OCI-LY1 (cell line): ENCODE data around the gene TMEM181.
"Not testable (repeated sequence)": the region's sequence is repeated elsewhere in the genome, so short reads cannot be mapped to it uniquely, and the experiment has no call there.

Experiments
- H2AFZ ChIP-seq: fragments of 200-600 bp; sonication (generic), shearing (Covaris generic); 2 replicates; pipeline ENCODE4 v1.6.0; 2014; ENCODE audit warnings: antibody characterized with exemption, mild to moderate bottlenecking, low read length
- H3F3A ChIP-seq: fragments of 200-600 bp; sonication (generic), shearing (Covaris generic); 2 replicates; pipeline ENCODE4 v1.6.0; 2014; ENCODE audit warnings: mild to moderate bottlenecking, antibody characterized with exemption, low read length, moderate library complexity; ENCODE audit not compliant: insufficient read depth
- H3K27ac ChIP-seq: fragments of 200-600 bp; sonication (generic); 2 replicates; pipeline ENCODE4 v1.5.1; 2014; ENCODE audit warnings: low read length, mixed run types, mild to moderate bottlenecking, low read depth; ENCODE audit not compliant: poor library complexity, severe bottlenecking
- H3K27me3 ChIP-seq: fragments of 200-600 bp; sonication (generic); 2 replicates; pipeline ENCODE4 v1.6.0; 2014; ENCODE audit warnings: antibody characterized with exemption, mild to moderate bottlenecking, low read length, moderate library complexity; ENCODE audit not compliant: insufficient read depth
- H3K36me3 ChIP-seq: fragments of 200-600 bp; sonication (generic); 2 replicates; pipeline ENCODE4 v1.6.1; 2014; ENCODE audit warnings: mild to moderate bottlenecking, antibody characterized with exemption, low read length, moderate library complexity, mixed read lengths; ENCODE audit not compliant: insufficient read depth
- H3K4me1 ChIP-seq: fragments of 200-600 bp; sonication (generic); 2 replicates; pipeline ENCODE4 v1.5.1; 2014; ENCODE audit warnings: mild to moderate bottlenecking, low read length, moderate library complexity; ENCODE audit not compliant: insufficient read depth, severe bottlenecking
- H3K4me2 ChIP-seq: fragments of 200-600 bp; sonication (generic), shearing (Covaris generic); 2 replicates; pipeline ENCODE4 v1.6.1; 2014; ENCODE audit warnings: low read length
- H3K4me3 ChIP-seq: fragments of 200-600 bp; sonication (generic); 2 replicates; pipeline ENCODE4 v1.5.1; 2014; ENCODE audit warnings: low read length, low read depth, mild to moderate bottlenecking, mixed read lengths; ENCODE audit not compliant: poor library complexity, severe bottlenecking
- H3K79me2 ChIP-seq: fragments of 200-600 bp; shearing (Covaris generic); 2 replicates; pipeline ENCODE4 v1.6.1; 2016; ENCODE audit warnings: mixed run types, low read length, mixed read lengths; ENCODE audit not compliant: insufficient read depth
- H3K9ac ChIP-seq: fragments of 200-600 bp; sonication (generic), shearing (Covaris generic); 2 replicates; pipeline ENCODE4 v1.6.1; 2014; ENCODE audit warnings: mild to moderate bottlenecking, low read length, mixed read lengths
- H3K9me2 ChIP-seq: fragments of 200-600 bp; sonication (generic), shearing (Covaris generic); 2 replicates; pipeline ENCODE4 v1.6.1; 2014; ENCODE audit warnings: low read depth, mild to moderate bottlenecking, low read length, mixed read lengths
- H3K9me3 ChIP-seq: fragments of 200-600 bp; shearing (Covaris generic); 2 replicates; pipeline ENCODE4 v1.6.1; 2014; ENCODE audit warnings: low read length, mixed read lengths
- H4K20me1 ChIP-seq: fragments of 200-600 bp; sonication (generic), shearing (Covaris generic); 2 replicates; pipeline ENCODE4 v1.6.0; 2016; ENCODE audit warnings: mild to moderate bottlenecking, low read length; ENCODE audit not compliant: insufficient read depth
- EZH2 ChIP-seq: fragments of 200-600 bp; sonication (generic), shearing (Covaris generic); IDR thresholded peaks from 2 replicates; pipeline ENCODE4 v1.8.0; 2017; ENCODE audit warnings: borderline replicate concordance, mixed run types, mild to moderate bottlenecking, antibody characterized with exemption, low read length, moderate library complexity, mixed read lengths
- TF ChIP-seq, protein P1 (sequence below): fragments of 200-600 bp; sonication (generic), shearing (Covaris generic); IDR thresholded peaks from 2 replicates; pipeline ENCODE4 v1.5.1; 2017; ENCODE audit warnings: mild to moderate bottlenecking, antibody characterized with exemption, low read length, moderate library complexity, mixed read lengths

The TMEM181 gene

DNA sequence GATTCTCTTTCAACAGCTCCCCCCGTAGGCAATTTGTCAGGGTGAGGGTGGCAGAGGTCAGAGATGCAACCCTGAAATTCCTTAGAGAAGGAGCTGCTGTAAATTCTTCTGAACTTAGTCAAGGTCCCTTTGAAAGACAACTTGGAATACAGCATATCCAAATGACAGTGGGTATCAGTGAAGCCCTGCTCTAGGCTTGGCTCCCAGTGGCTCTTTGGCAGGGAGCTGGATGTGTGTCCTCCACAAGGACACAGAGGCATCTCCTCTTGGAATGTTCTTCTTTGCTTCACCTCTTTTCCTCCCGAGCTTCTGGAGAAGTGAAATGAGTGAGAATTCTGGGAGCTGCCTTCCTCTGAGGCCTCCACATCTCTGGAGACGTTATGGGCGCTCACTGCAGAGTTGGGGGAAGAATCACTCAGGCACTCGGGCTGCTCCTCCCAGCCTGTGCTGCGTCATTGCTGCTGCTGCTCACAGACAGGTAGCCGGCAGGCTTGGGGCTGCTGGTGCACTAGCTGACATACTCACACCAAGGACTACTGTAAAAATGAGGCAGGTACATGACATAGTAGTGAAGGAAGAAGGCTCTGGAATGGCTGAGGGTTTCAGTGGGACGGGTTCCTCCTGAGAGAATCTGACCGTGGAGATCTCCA lies 50.6 kb downstream of the TMEM181 start:
- H3K9ac ChIP-seq = no peak overlapping the region
- H3K4me2 ChIP-seq = no peak overlapping the region
- H3K9me2 ChIP-seq = no peaks in the 10 kb centered on the region
- no peak overlapping the region for H2AFZ ChIP-seq
- no peaks in the 10 kb centered on the region for H3K4me1 ChIP-seq
- H3K4me3 ChIP-seq = no peak overlapping the region
- no peaks in the 10 kb centered on the region for H3F3A ChIP-seq
- no peak overlapping the region for H3K27ac ChIP-seq
- no peaks in the 10 kb centered on the region for H3K27me3 ChIP-seq
- no peaks in the 10 kb centered on the region for H3K9me3 ChIP-seq
- H3K36me3 ChIP-seq = peaks cover 61% of the 10 kb centered on the region
- TF ChIP-seq, protein P1, sequence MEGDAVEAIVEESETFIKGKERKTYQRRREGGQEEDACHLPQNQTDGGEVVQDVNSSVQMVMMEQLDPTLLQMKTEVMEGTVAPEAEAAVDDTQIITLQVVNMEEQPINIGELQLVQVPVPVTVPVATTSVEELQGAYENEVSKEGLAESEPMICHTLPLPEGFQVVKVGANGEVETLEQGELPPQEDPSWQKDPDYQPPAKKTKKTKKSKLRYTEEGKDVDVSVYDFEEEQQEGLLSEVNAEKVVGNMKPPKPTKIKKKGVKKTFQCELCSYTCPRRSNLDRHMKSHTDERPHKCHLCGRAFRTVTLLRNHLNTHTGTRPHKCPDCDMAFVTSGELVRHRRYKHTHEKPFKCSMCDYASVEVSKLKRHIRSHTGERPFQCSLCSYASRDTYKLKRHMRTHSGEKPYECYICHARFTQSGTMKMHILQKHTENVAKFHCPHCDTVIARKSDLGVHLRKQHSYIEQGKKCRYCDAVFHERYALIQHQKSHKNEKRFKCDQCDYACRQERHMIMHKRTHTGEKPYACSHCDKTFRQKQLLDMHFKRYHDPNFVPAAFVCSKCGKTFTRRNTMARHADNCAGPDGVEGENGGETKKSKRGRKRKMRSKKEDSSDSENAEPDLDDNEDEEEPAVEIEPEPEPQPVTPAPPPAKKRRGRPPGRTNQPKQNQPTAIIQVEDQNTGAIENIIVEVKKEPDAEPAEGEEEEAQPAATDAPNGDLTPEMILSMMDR = no peak
- no peak for TF ChIP-seq EZH2
- H4K20me1 ChIP-seq = no peaks in the 10 kb centered on the region
- H3K79me2 ChIP-seq = no peaks in the 10 kb centered on the region

DNA sequence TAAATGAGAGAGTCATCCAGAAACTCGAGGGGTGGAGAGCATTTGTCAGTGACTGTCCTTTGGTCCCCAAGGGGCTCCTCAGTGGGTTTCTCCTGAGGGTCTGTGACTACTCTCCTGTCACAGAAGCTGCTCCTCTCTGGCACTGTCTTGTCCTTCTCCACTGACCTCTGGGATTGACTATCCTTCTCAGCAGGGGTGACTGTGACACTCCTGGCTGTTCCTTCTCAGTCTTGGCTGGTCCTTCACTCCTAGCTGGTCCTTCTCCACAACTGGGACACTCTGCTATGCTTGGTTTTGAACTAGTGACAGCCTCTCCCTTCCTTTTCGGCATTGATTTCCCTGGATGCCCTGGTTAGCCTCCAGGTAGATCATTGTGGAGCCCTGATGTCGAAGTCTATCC lies 51.1 kb downstream of the TMEM181 start:
- TF ChIP-seq EZH2 = no peak
- TF ChIP-seq, protein P1 = no peak
- Histone ChIP-seq H2AFZ (no peak overlapping the region), H3K9me2 (no peaks in the 10 kb centered on the region), H4K20me1 (no peaks in the 10 kb centered on the region), H3K9ac (no peak overlapping the region), H3K36me3 (peaks cover 55% of the 10 kb centered on the region), H3K79me2 (no peaks in the 10 kb centered on the region), H3K4me1 (no peaks in the 10 kb centered on the region), H3K4me3 (no peak overlapping the region), H3F3A (no peaks in the 10 kb centered on the region), H3K9me3 (no peaks in the 10 kb centered on the region), H3K27ac (no peak overlapping the region), H3K4me2 (no peak overlapping the region), H3K27me3 (no peaks in the 10 kb centered on the region)

DNA sequence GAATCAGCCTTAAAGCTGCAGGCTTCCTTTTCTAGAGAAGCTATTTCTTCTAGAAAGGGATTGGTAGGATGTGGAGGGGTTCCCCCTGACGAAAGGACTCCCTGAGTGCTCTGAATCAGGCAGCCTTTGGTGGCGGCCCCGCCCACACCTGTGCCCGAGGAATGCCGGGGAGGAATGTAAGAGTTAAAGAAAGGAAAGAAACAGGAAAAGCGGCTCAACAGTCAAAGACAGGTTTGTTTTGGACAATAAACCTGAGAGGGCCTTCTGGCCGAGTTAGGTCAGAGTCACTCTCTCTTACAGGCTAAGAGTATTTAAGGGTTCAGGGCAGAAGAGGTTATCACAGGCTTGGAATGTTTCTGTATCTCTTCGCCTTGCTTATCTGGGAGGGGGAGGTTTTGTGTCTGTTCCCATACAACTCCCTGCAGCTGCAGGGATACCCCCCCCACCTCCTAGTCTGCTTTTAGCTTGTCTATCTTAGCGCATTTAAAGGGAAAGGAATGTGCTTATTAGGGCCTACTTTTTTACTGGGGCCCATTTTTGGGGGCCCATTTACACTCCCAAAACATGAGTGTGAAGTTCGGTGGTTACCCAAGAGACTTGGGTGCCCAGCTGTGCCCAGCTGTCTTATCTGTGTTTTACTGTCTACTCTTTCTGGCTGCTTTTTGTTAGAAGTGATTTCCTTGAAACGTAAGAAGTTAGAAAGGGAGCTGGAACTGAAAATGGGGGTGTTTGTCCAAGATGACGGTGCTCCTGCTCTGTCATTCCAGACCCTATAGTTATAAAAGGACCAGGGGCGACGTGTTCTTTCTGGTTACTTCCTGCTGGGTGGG lies 51.9 kb downstream of the TMEM181 start:
- Histone ChIP-seq H4K20me1 (no peaks in the 10 kb centered on the region), H3K9me3 (no peaks in the 10 kb centered on the region), H3K9ac (no peak overlapping the region), H3K4me3 (no peak overlapping the region), H3K9me2 (no peaks in the 10 kb centered on the region), H3K36me3 (peaks cover 52% of the 10 kb centered on the region), H3K27ac (no peak overlapping the region), H3K27me3 (no peaks in the 10 kb centered on the region), H3K4me2 (no peak overlapping the region), H3F3A (no peaks in the 10 kb centered on the region), H3K79me2 (no peaks in the 10 kb centered on the region), H2AFZ (no peak overlapping the region), H3K4me1 (no peaks in the 10 kb centered on the region)
- TF ChIP-seq, protein P1 = no peak
- TF ChIP-seq EZH2 = no peak

DNA sequence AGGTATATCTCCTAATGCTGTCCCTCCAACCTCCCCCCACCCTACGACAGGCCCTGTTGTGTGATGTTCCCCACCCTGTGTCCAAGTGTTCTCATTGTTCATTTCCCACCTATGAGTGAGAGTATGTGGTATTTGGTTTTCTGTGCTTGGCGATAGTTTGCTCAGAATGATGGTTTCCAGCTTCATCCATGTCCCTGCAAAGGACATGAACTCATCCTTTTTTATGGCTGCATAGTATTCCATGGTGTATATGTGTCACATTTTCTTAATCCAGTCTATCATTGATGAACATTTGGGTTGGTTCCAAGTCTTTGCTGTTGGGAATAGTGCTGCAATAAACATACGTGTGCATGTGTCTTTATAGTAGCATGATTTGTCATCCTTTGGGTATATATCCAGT lies 54.7 kb downstream of the TMEM181 start:
- peaks cover 34% of the 10 kb centered on the region for H3K36me3 ChIP-seq
- H3K4me1 ChIP-seq, H4K20me1 ChIP-seq, H3K27me3 ChIP-seq, H3K9ac ChIP-seq, H2AFZ ChIP-seq, H3K9me3 ChIP-seq, H3K79me2 ChIP-seq, H3F3A ChIP-seq, H3K4me3 ChIP-seq, H3K4me2 ChIP-seq, H3K27ac ChIP-seq, H3K9me2 ChIP-seq: not testable (repeated sequence)

DNA sequence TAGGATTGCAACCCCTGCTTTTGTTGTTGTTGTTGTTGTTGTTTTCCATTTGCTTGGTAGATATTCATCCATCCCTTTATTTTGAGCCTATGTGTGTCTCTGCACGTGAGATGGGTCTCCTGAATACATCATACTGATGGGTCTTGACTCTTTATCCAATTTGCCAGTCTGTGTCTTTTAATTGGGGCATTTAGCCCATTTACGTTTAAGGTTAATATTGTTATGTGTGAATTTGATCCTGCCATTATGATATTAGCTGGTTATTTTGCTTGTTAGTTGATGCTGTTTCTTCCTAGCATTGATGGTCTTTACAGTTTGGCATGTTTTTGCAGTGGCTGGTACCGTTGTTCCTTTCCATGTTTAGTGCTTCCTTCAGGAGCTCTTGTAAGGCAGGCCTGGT lies 58.4 kb downstream of the TMEM181 start:
- not testable (repeated sequence) for H2AFZ ChIP-seq, H3K79me2 ChIP-seq

More for the DNA sequence above, 58.4 kb downstream of the TMEM181 start:
- not testable (repeated sequence) for H3K27ac ChIP-seq, H3K4me1 ChIP-seq, H4K20me1 ChIP-seq, H3K9ac ChIP-seq, H3K4me2 ChIP-seq, H3F3A ChIP-seq, H3K4me3 ChIP-seq, H3K9me2 ChIP-seq, H3K9me3 ChIP-seq, H3K27me3 ChIP-seq
- H3K36me3 ChIP-seq = peaks cover 16% of the 10 kb centered on the region
